Measurements from ENCODE around the gene PNMA8A.
"Not testable (repeated sequence)": the region's sequence is repeated elsewhere in the genome, so short reads cannot be mapped to it uniquely, and the experiment has no call there.

Gene PNMA8A

GRCh38 chr19:46461537-46461936, 9.8 kb downstream of the PNMA8A start:
- no peak for DNase-seq

- no peak for DNase-seq
Measured at GRCh38 chr19:46460981-46461380, 10.4 kb downstream of the PNMA8A start.

DNA sequence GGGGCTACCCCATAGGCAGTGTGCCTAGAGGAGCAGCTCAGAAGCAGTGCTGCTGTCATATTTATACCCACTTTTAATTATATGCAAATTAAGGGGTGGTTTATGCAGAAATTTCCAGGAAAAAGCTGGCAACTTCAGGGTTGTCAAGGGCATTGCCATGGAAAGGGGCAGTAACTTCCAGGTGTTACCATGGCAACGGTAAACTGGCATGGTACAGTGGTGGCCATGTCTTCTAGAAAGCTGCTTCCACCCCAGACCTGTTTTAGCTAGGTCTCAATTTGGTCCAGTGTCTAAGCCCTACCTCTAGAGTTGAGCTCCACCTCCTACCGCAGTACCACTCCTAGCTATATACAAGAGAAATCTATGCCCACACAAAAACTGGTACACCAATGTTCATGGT, 11.3 kb downstream of the PNMA8A start:
- peak; percentile 17 for DNase-seq

DNA sequence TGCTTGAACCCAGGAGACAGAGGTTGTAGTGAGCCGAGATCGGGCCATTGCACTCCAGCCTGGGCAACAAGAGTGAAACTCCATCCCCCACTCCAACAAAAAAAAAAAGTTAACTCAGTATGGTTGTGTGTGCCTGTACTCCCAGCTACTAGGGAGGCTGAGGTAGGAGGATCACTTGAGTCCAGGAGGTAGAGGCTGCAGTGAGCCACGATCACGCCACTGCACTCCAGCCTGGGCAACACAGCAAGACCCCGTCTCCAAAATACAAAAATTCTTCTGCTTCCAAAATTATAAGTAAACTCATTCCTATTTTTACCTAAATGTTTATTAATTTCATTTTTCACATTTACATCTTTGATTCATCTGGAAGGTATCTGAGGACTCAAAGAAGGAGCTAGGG, 14.4 kb downstream of the PNMA8A start:
- no peak for DNase-seq

- DNase-seq: no peak
Measured at GRCh38 chr19:46454244-46454643, 17.1 kb downstream of the PNMA8A start.

DNA sequence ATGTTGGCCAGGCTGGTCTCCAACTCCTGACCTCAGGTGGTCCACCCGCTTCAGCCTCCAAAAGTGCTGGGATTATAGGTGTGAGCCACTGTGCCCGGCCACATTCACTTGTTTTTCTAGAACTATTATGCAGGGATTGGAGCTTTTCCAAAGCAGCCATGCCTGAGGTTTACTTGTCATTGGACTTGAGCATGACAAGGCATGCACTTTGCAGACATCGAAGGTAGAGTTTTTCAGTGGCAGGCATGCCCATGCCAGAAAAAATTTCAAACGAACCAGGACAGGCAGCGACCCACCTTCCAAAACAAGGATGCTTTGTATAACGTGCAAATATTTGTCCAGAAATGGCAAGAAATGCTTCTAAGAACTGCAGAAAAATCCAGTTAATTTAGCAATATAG, 17.7 kb downstream of the PNMA8A start:
- no peak for DNase-seq

DNA sequence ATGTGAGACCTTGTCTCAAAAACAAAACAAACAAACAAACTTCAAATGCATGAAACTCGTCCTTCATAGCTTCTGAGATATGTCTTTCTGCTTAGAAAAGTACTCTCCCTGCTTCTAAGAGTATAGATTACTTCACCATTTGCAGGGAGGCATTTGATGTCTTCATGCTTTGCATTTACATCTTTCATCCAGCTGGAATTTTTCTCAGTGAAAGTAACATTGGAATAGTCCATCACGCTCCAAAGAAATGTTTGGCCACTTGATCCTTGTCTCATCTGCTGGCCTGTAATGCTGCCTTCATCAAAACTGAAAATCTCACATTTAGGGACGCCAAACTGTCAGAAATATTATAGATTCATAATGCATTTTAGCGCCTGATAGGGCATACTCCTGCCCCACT, 19.2 kb downstream of the PNMA8A start:
- DNase-seq: no peak

DNA sequence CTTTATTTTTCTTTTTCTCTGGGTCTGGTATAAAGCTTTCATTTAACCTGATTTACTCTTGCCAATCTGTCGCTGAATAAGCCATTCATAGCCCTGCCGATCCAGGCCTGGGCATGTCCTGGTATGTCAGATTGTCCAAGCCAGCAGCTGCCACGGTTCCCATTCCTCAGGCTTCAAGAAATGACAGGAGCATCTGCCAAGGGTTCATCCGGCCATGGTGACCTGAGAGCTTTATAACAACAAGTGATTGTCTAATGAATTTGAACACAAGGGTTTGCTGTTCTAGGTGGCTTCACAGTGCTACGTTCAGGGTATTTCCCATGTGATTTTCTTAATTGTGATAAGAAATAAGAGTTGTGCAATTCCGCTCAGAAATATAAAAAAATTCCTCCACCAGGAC, 20.0 kb downstream of the PNMA8A start:
- DNase-seq: no peak

DNA sequence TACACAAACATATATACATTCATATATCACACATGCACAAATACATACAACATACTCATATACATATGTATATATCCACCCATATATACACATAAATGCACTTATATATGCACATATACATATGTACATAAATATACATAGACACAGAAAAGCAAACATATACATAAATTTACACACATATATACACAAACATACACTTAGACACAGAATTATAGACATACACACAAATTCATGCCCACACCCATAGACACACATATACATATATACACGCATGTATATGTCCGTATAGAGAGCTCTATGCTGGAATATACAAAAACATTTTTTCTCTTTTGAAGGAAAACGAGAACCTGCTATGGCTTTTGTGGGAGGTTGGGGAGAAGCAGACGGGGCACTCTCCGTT, 20.6 kb downstream of the PNMA8A start:
- DNase-seq: no peak

DNA sequence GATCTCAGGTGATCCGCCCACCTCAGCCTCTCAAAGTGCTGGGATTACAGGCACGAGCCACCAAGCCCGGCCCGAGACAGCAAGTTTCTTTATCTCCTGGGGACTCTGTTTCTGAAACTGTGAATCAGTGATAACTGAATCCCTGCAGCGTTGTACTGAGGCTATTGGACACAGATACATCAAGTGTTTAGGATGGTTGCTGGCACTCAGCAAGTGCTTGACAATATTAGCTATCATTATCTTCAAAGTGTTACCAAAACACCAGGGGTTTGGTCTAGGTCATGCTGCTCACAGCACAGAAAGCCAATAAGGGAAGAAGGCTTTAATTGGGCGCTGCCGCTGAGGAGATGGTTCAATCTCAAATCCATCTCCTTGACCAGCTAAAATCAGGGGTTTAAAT, 22.1 kb downstream of the PNMA8A start:
- DNase-seq: no peak

- no peak for DNase-seq
Measured at GRCh38 chr19:46448601-46449000, 22.8 kb downstream of the PNMA8A start.

GRCh38 chr19:46447824-46448223, 23.5 kb downstream of the PNMA8A start:
- DNase-seq: no peak

- DNase-seq: no peak
Measured at GRCh38 chr19:46447006-46447405, 24.4 kb downstream of the PNMA8A start.

- no peak for DNase-seq
Measured at GRCh38 chr19:46446021-46446420, 25.3 kb downstream of the PNMA8A start.

- DNase-seq: no peak
Measured at GRCh38 chr19:46442808-46443450, 28.4 kb downstream of the PNMA8A start.

GRCh38 chr19:46441866-46442265, 29.5 kb downstream of the PNMA8A start:
- no peak for DNase-seq

GRCh38 chr19:46435689-46436088, 35.7 kb downstream of the PNMA8A start:
- not testable (repeated sequence) for DNase-seq

DNA sequence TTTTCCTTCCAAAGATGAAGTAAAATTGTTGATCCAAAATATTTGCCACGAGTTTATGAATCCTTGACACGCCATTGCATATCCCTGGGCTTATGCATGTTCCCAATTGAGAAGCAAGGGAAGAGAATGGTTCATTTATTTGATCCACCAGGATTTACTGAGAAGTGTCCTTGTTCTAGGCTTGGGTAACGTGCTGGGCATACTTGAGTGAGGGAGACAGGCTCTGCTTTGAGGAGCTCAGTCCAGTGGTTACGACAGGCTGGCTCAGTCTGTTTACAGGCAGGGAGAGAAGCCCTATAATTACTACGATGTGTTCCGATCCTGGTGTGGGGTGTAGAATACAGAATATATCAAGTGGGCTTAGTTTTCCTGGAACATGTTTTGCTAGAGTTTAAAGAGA, 36.4 kb downstream of the PNMA8A start:
- no peak for DNase-seq

- DNase-seq: not testable (repeated sequence)
Measured at GRCh38 chr19:46433470-46433869, 37.9 kb downstream of the PNMA8A start.

DNA sequence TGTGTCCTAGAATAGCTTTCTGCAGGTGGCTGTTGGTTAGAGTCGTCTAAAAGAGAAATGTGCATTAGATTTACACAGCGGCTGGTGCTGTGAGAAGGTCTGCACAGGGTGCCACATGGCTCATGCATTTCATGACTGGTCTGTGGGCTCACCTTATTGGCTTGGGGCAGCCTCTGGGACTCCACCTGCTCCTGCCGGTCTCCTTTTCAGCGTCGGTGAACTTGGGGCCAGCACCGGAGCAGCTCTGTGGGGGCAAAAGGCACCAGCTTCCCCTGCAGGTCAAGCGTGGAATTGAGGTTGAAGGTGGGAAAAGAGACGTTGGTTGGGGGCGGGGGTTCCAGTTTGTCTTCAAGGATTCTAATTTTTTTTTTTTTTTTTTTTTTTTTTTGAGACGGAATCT, 39.5 kb downstream of the PNMA8A start:
- no peak for DNase-seq

DNA sequence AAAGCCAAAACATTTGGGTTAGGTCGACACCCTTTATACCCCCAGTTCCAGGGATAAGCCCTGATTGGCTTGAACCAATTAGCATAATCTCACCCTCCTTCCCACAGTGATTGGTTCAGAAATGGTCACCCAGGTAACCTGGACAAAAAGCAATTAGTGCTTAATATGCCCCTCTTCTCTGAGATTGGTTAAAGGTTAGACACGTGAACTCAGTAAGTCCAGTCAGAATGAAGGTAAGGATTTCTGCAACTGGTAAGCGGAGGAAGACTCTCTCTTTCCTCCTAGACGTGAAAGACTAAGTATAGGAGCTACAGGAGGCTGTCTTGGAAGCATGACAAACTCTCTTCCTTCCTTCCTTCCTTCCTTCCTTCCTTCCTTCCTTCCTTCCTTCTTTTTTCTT, 41.4 kb downstream of the PNMA8A start:
- no peak for DNase-seq

GRCh38 chr19:46428239-46429135, 42.9 kb downstream of the PNMA8A start, which contains the start of gene PNMA8C:
Gene PNMA8C, minus strand, starts transcription at chr19:46428936. Its CDS starts 577 bp downstream, at chr19:46428359.
- DNase-seq: peak; percentile 91

- no peak for DNase-seq
Measured at GRCh38 chr19:46427518-46428045, 43.8 kb downstream of the PNMA8A start.
